NCI-H1694 (cell line): ENCODE data around the gene PTPN6.

Experiments
- DNase-seq: peaks from one replicate; lab custom pipeline; 2025; lab: John Stamatoyannopoulos, UW

Gene PTPN6

DNA sequence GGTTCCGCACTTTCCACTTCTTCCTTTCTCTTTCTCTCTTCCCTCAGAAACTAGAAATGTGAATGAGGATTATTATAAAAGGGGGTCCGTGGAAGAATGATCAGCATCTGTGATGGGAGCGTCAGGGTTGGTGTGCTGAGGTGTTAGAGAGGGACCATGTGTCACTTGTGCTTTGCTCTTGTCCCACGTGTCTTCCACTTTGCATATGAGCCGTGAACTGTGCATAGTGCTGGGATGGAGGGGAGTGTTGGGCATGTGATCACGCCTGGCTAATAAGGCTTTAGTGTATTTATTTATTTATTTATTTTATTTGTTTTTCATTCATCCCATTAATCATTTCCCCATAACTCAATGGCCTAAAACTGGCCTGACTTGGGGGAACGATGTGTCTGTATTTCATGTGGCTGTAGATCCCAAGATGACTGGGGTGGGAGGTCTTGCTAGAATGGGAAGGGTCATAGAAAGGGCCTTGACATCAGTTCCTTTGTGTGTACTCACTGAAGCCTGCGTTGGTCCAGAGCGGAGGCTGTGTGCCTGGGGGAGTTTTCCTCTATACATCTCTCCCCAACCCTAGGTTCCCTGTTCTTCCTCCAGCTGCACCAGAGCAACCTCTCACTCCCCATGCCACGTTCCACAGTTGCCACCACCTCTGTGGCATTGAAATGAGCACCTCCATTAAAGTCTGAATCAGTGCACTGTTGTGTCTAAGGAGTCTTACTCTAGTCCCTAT is 28.0 kb upstream of the PTPN6 start:
- DNase-seq = no peak

DNA sequence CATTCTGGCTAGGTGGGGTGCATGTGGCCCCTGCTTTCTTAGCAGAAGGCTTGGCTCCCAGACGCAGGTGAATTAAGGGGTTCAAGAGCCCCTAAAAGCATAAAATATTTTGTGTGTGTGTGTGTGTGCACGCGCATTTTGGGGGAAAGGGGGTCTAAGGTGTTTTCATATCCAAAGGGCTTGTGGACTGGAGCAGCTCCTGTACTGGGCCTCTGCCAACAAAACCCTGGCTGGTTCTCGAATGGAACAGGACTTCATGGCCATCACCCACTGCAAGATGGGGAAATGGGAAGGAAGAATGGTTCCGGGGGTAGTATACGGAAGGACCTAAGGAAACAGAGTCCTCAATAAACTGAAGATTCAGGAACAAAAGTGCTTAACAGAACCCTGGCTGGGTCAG is 27.3 kb upstream of the PTPN6 start:
- no peak for DNase-seq

DNA sequence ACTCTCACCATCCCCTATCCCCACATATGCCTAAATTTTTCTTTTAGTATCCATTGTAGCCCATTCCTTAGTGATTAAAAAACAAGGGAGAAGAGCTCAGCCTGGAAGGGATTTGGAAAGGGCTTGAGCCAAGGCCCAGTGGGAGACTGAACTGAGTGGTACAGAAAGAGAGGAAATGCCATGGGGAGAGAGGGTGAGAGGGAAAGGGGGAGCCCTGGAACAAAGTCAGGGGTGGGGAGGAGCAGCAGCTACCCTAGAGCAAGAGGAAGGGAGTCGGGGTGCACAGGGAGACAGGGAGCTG is 26.0 kb upstream of the PTPN6 start:
- DNase-seq = peak; percentile 19

DNA sequence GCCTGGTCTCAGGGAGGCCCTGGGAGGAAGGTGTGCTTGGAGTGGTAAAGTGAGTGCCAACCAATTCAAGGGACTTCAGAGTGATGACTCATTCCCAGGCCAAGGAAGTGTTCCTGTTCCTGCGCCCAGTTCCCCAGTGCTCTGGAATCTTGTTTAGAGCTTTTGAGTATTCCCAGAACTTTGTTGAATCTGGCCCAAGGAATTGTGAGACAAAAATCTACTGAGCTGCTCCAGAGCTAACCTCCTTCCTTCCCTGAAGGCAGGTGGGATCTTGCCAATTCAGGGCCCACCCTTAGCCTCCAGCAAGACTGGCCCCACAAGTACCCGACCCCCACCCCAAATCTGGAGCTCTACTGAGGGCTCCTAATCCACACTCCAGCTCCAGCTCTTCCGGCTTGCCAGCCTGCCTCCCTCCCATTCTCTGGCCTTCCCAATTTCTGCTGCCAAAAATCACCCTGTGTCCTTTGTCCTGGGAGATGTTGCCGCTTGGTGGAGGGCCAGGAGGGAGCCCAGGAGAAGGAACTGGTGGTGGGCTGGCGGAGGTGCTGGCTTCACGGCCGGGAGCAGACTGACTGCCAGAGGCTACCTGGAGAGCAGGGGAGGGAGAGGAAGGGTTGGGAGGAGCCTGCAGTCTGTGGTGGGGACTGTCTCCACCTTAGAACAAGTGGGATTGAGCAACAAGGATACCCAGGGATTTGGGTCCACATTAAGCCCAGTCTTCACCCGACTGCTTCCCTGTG is 25.4 kb upstream of the PTPN6 start:
- peak; percentile 52 for DNase-seq

DNA sequence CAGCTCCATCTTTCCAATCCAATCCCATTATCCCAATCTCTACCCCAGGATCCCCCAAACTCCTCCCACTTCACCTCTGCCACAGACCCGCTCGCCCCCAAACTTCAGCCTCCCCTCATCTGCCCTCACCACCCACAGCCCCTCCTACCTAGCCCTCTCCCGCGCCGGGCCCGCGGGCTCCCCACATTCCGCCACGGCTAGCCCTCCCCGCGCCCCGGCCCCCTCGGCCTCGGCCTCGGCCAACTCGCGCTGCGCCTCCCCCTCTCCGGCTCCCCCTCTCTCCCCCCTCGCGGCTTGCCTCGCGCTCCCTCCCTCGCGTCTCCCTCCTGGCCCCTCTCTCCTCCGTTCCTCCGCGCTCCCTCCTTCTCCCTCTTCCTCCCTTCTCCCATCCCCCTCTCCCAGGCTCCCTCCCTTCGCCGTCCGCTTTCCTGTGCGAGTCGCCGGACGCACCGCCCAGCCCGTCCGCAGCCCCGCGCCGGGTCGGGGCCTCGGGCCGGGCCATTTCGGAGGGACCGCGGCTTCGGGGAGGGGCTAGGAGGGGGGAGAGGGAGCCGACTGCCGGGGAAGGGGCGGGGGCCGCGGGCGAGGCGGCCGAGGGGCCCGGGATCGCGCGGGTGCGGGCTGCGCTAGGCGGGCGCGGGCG is 23.7 kb upstream of the PTPN6 start, which contains the start of gene ATN1:
ATN1 (plus strand) TSS at position 581 of the 643 bp plus-strand sequence. CDS start 6,043 bp downstream, outside the sequence.
- DNase-seq = peak; percentile 59

DNA sequence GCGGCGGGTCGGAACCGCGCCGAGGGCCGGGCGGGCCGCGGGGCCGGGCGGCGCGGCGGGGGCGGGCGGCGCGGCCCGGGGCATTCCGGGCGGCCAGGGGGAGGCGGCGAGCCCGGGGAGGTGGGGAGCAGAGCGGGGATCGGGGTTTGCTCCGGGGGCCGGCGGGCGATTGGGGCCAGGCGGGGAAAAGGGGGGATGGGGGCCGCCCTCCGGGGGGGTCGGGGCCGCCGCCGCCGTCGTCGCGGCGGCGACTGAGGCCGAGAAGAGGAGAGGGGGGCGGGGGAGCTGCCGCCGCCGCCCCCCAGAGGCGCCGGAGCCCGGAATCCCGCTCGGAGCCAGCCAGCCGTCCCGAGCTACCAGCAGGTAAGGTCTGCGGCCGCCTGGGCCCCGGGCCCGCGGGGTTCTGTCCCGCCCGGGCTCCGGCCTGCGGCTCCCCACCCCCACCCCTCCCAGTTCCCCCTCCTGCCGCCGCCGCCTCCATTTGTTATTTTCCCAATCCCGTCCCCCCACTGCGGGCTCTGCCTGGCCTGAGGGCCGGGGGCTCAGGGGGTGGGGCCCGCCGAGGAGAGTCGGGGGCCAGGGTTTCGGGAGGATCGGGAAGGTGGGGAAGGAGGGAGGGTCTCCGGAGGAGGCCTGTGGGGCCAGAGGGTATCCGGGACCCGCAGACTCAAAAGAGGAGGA is 23.0 kb upstream of the PTPN6 start:
- no peak for DNase-seq

DNA sequence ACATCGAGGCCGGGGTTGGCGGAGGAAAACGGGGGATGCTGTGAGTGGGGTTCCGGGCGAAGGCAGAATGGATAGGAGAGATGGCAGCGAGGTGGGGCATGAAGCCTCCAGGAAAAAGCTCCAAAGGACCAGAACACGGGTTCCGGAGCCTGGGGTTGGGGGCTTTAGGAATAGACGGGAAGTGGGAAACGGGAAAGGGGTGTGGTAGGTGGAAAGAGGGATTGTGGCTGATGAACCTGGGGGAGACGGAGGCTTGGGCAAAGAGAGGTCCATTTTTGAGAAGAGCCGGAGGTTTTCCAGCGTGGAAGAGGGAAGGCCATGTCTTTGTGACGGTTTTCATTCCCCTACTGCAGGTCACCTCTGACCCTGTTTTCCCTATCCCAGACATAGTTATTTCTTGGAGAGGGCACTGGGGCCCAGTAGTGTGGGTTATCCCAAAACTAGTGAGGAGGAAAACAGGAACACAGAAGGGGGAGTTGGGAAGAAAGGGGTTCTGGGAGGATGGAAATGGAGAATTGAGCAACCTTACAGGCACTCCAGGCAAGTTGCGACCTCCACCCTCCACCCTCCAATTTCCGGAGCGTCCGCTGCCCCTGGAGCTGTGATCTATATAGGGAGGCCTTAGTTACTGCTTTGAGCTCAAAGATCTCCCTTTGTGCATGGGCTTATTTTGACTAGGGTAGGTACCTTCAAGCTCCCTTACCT is 22.3 kb upstream of the PTPN6 start:
- DNase-seq = no peak

DNA sequence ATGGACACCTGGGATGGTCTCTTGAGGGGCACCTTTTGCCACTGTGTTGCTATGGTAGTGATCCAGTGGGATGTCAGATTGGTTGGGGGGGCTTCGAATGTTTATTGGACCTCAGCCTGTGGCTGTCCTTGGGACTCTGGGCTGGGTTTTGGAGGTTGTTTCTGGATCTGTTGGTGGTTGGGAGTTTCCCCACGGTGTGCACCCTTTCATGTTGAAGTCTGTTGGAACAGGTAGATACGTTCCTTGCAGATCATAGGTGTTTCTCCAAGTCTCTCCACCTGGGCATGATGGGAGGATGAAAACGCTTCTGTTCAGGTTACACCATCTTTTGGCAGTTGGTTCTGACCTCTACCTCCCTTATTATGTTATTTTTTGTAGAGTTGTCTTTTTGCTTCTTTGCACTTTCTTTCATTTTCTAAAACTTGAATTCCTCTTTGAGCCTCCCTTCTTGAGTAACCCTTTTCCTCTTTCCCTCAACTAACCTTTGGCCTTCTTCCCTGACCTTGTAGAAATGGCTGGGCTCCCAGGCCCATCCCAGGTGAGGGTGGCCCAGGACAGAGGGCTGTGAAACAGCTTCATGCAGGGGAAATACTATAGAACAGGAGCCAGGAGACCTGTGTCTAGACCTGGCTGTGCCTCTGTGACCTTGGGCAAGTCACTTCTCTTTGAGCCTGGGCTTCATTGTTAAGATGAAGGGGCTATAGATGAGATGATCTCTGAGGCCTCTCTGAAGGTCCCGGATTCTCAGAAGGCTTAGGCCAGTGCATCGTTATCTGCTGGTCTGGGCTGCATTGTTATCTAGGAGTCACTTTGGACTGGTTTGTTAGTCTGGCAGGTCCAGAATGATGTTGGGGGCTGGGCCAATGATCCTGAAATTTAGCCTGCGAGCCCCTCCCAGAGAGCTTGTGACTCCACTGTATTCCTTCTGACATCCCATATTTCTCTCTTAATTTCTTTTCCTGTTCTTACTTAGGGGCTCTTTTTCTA is 21.4 kb upstream of the PTPN6 start:
- no peak for DNase-seq

DNA sequence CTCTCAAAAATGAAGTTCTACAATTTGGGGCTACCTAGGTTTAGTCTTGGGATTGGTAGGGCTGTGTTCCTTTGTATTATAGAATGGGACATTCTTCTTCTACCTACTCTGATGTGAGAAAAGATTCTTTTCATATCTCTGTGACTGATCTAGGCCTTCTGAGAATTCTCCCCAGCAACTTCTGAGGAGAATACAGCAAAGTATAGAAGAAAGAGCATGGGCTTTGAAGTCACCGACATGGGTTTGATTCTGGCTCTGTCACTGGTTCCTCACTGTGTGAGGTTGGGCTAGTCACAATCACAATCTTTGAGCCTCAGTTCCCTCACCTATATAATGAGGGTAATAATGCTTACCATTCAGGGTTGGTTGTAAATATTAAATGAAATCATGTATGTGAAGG is 18.4 kb upstream of the PTPN6 start:
- no peak for DNase-seq

DNA sequence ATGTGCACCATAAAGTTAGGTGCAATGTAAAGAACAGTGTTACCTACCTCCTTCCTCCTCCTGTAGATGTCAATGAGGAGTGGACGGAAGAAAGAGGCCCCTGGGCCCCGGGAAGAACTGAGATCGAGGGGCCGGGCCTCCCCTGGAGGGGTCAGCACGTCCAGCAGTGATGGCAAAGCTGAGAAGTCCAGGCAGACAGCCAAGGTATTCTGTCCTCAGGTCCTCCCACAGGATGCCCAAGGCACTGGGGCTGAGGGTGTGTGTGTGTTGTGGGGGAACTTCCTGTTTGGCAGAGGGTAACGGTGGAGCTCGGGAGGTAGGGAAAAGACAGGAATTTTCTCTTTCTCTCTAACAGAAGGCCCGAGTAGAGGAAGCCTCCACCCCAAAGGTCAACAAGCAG is 17.0 kb upstream of the PTPN6 start:
- no peak for DNase-seq

DNA sequence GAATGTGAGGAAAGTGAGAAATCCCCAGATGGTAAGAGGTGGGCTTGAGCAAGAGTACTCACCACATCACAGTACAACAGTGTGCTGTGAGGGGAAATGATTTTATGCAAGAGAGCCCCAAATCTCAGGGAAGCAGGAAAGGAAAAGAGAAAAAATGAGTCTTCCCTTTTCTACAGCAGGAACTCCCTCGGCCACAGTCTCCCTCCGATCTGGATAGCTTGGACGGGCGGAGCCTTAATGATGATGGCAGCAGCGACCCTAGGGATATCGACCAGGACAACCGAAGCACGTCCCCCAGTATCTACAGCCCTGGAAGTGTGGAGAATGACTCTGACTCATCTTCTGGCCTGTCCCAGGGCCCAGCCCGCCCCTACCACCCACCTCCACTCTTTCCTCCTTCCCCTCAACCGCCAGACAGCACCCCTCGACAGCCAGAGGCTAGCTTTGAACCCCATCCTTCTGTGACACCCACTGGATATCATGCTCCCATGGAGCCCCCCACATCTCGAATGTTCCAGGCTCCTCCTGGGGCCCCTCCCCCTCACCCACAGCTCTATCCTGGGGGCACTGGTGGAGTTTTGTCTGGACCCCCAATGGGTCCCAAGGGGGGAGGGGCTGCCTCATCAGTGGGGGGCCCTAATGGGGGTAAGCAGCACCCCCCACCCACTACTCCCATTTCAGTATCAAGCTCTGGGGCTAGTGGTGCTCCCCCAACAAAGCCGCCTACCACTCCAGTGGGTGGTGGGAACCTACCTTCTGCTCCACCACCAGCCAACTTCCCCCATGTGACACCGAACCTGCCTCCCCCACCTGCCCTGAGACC is 15.6 kb upstream of the PTPN6 start:
- no peak for DNase-seq

DNA sequence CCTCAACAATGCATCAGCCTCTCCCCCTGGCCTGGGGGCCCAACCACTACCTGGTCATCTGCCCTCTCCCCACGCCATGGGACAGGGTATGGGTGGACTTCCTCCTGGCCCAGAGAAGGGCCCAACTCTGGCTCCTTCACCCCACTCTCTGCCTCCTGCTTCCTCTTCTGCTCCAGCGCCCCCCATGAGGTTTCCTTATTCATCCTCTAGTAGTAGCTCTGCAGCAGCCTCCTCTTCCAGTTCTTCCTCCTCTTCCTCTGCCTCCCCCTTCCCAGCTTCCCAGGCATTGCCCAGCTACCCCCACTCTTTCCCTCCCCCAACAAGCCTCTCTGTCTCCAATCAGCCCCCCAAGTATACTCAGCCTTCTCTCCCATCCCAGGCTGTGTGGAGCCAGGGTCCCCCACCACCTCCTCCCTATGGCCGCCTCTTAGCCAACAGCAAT is 14.9 kb upstream of the PTPN6 start:
- no peak for DNase-seq

DNA sequence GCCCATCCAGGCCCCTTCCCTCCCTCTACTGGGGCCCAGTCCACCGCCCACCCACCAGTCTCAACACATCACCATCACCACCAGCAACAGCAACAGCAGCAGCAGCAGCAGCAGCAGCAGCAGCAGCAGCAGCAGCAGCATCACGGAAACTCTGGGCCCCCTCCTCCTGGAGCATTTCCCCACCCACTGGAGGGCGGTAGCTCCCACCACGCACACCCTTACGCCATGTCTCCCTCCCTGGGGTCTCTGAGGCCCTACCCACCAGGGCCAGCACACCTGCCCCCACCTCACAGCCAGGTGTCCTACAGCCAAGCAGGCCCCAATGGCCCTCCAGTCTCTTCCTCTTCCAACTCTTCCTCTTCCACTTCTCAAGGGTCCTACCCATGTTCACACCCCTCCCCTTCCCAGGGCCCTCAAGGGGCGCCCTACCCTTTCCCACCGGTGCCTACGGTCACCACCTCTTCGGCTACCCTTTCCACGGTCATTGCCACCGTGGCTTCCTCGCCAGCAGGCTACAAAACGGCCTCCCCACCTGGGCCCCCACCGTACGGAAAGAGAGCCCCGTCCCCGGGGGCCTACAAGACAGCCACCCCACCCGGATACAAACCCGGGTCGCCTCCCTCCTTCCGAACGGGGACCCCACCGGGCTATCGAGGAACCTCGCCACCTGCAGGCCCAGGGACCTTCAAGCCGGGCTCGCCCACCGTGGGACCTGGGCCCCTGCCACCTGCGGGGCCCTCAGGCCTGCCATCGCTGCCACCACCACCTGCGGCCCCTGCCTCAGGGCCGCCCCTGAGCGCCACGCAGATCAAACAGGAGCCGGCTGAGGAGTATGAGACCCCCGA is 14.3 kb upstream of the PTPN6 start:
- peak; percentile 73 for DNase-seq

DNA sequence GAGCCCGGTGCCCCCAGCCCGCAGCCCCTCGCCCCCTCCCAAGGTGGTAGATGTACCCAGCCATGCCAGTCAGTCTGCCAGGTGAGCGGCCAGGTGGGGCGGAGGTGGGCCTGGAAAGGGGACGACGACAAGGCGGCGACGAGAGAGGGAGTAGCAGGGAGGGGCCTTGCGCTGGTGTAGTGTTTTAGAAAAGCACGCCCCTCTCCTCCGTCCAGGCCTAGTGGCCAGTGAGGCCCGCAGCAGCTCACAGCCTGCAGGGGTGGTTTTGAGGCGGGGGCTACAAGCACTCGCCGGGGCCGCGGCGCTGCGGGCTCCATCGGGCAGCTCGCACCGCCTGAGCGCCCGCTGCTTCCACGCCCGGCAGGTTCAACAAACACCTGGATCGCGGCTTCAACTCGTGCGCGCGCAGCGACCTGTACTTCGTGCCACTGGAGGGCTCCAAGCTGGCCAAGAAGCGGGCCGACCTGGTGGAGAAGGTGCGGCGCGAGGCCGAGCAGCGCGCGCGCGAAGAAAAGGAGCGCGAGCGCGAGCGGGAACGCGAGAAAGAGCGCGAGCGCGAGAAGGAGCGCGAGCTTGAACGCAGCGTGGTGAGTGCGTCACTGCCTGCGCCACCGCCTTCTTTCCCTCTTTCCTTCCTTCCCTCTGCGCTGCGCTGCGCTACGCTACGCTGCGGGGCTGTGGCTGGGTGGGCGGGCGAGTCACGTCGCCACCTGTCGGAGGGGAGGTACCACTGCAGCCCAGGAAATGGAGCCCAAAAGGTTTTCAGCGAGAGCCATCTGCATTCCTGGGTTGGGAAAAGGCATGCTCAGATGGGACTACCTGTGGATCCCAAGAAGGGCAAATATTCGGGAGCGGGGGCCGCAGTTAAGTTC is 13.4 kb upstream of the PTPN6 start:
- DNase-seq = peak; percentile 99

DNA sequence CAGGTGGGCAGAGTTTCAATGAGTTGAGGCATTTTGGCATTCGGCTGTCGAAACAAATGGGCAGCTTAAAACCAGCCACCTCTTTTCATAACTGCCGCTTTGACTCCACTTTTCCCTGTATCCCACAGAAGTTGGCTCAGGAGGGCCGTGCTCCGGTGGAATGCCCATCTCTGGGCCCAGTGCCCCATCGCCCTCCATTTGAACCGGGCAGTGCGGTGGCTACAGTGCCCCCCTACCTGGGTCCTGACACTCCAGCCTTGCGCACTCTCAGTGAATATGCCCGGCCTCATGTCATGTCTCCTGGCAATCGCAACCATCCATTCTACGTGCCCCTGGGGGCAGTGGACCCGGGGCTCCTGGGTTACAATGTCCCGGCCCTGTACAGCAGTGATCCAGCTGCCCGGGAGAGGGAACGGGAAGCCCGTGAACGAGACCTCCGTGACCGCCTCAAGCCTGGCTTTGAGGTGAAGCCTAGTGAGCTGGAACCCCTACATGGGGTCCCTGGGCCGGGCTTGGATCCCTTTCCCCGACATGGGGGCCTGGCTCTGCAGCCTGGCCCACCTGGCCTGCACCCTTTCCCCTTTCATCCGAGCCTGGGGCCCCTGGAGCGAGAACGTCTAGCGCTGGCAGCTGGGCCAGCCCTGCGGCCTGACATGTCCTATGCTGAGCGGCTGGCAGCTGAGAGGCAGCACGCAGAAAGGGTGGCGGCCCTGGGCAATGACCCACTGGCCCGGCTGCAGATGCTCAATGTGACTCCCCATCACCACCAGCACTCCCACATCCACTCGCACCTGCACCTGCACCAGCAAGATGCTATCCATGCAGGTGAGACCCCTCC is 12.6 kb upstream of the PTPN6 start:
- no peak for DNase-seq

DNA sequence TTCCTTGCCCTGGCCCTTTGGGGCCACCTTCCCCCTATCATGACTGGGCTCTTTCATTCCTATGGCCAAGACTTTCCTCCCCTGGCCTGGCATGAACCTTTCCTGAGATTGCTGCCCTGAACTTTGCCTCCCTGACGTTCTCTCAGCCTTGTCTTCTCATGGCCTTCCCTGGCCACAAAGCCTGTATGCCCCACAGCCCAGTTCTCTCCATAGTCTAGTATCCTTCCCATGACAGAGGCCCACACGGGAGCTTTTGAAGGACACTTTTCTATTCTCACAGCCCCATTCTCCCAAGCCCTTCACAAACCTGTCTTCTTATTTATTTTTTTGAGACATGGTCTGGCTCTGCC is 12.0 kb upstream of the PTPN6 start:
- no peak for DNase-seq

DNA sequence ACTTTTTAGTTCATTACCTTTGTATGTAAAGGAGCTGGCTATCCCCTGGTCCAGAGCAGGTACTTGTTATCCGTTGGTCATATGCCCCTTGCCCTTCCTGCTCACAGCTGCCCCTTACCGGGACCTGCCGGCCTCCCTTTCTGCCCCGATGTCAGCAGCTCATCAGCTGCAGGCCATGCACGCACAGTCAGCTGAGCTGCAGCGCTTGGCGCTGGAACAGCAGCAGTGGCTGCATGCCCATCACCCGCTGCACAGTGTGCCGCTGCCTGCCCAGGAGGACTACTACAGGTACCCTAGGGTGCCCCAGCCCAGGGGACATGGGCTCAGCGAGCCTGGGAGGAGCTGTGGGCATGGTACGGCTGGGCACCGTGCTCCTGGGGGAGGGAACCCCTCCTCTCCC is 9.9 kb upstream of the PTPN6 start:
- DNase-seq = no peak
